Esophagus (tissue), 2 donors: ENCODE measurements around the gene PCBP3. TPM values are rescaled to one million over a fixed set of nuclear protein-coding genes. Genes with fewer than 3 reads are reported as not detected.
"Not testable (repeated sequence)": the region's sequence is repeated elsewhere in the genome, so short reads cannot be mapped to it uniquely, and the experiment has no call there.

ENCODE experiments used
- H3K27ac ChIP-seq, 2 donors: one replicate each; pipeline ENCODE4 v1.5.1; 2013; ENCODE audit warnings: low read depth in 2 of 2, mild to moderate bottlenecking in 2 of 2, inconsistent platforms in 1 of 2, low read length in 1 of 2, moderate library complexity in 1 of 2
- H3K27me3 ChIP-seq, 2 donors: one replicate each; pipeline ENCODE4 v1.6.1; 2013; ENCODE audit warnings: low read length in 2 of 2, control low read depth in 1 of 2, mild to moderate bottlenecking in 1 of 2; ENCODE audit not compliant: insufficient read depth in 2 of 2, control insufficient read depth in 1 of 2
- H3K36me3 ChIP-seq, 2 donors: one replicate each; pipeline ENCODE4 v1.6.1; 2013; ENCODE audit warnings: low read length in 1 of 2; ENCODE audit not compliant: control insufficient read depth in 2 of 2, insufficient read depth in 2 of 2
- H3K4me1 ChIP-seq, 2 donors: one replicate each; pipeline ENCODE4 v1.6.1; 2013; ENCODE audit warnings: low read length in 1 of 2; ENCODE audit not compliant: control insufficient read depth in 2 of 2, insufficient read depth in 2 of 2
- H3K4me3 ChIP-seq, 2 donors: one replicate each; pipeline ENCODE4 v1.5.1; 2013; ENCODE audit warnings: low read length in 2 of 2, mild to moderate bottlenecking in 2 of 2, low read depth in 1 of 2, moderate library complexity in 1 of 2
- H3K9me3 ChIP-seq, 2 donors: one replicate each; pipeline ENCODE4 v1.6.1; 2013; ENCODE audit warnings: mild to moderate bottlenecking in 2 of 2, low read depth in 1 of 2, low read length in 1 of 2, moderate library complexity in 1 of 2; ENCODE audit not compliant: control insufficient read depth in 2 of 2, insufficient read depth in 1 of 2
- WGBS, 2 donors: extraction: QIAGEN DNeasy Blood & Tissue Kit; methylation state at CpG; one replicate each; pipeline ENCODE4 v1.1.7; 2013; 5-methylcytosine and 5-hydroxymethylcytosine counted together
- polyA plus RNA-seq, 2 donors: library from polyadenylated mRNA; stranded (reverse); fragments of 200-250 nt; gene quantifications; one replicate each; pipeline ENCODE4 v1.2.3, GENCODE V29; 2013
- donor health status: healthy with polysubstance abuse.
- donor health status: Bipolar disorder and iron deficiency.

Gene PCBP3
- polyA plus RNA-seq, 2 donors = 0.24 to 0.67 TPM

DNA sequence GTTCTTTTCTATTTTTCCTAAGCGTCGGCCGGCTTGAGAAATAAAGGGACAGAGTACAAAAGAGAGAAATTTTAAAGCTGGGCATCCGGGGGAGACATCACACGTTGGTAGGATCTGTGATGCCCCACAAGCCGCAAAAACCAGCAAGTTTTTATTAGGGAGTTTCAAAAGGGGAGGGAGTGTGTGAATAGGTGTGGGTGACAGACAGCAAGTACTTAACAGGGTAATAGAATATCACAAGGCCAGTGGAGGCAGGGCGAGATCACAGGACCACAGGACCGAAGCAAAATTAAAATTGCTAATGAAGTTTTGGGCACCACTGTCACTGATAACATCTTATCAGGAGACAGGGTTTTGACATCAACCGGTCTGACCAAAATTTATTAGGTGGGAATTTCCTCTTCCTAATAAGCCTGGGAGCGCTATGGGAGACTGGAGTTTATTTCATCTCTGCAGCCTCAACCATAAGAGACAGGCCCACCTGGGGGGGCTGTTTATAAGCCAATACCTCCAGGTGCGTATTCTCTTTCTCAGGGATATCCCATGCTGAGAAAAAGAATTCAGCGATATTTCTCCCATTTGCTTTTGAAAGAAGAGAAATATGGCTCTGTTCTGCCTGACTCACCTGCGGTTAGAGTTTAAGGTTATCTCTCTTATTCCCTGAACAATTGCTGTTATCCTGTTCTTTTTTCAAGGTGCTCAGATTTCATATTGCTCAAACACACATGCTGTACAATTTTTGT is 332.3 kb downstream of the PCBP3 start:
- H3K4me3 ChIP-seq, H3K9me3 ChIP-seq, H3K27me3 ChIP-seq, H3K36me3 ChIP-seq: not testable (repeated sequence)
- 59 to 62% methylated on average over 12 to 13 of the region's 13 CpGs for WGBS, 2 donors
- H3K27ac ChIP-seq = peak overlapping the region in 1 of 2 donors; percentile 93
- peaks cover 0 to 18% of the 10 kb centered on the region in 2 donors for H3K4me1 ChIP-seq

DNA sequence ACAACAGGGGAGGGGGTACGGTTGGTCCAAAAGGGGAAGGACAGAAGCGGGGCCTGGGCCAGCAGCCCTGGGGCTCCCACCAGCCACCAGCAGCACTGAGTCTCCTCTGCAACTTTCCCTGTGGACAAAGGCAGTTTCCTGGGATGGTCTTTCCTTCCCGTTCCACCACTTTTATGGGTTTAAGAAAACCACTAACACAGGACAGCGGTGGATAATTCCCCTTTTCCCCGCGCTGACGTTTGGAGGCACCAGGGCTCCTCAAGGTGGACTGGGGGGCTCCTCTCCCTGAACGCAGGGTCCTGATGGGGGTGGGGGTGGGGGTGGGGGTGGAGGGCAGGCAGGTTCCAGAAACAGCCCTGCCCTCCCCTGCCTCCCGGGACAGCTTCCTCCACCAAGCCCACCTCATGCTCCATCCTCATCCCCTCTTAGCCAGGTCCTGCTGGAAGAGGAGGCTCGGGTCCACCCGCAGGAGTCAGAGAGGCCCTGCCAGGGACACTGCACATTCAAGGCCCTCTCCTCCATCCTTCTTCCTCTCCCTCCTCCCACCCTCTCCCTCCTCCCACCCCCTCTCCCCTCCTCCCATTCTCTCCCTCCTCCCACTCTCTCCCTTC is 333.3 kb downstream of the PCBP3 start:
- peaks cover 0 to 23% of the 10 kb centered on the region in 2 donors for H3K4me1 ChIP-seq

DNA sequence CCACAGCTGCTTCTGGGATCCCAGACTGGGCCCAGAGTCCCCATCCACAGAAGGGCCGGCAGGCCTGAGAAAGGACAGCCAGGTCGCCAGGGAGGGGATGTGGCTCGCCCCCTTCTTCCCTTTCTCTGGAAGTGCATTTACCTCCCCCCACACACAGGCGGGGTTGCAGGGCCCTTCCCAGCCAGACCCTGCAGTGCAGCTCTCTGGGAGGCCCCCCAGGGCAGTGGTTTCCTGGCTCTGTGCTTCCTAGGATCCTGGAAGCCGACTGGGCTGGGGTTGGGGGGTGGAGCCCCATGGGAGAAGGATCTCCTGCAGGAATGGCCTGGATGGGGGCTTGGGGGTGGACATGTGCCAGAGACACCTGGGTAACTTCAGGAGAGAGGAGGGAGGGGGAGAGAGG is 333.9 kb downstream of the PCBP3 start:
- Histone ChIP-seq H3K4me1 (peaks cover 0 to 25% of the 10 kb centered on the region in 2 donors), H3K36me3 (no peaks in the 10 kb centered on the region), H3K27me3 (peaks cover 0 to 9% of the 10 kb centered on the region in 2 donors), H3K27ac (peak overlapping the region; percentile 74 to 75), H3K4me3 (no peak overlapping the region), H3K9me3 (no peaks in the 10 kb centered on the region)
- WGBS, 2 donors = 35 to 43% methylated on average over 5 of the region's 5 CpGs

More for the DNA sequence above, 333.3 kb downstream of the PCBP3 start:
- peak overlapping the region; percentile 74 to 75 for H3K27ac ChIP-seq
- no peak overlapping the region for H3K4me3 ChIP-seq
- 45 to 63% methylated on average over 11 of the region's 11 CpGs for WGBS, 2 donors
- H3K36me3 ChIP-seq = no peaks in the 10 kb centered on the region
- H3K27me3 ChIP-seq = peaks cover 0 to 9% of the 10 kb centered on the region in 2 donors
- no peaks in the 10 kb centered on the region for H3K9me3 ChIP-seq

DNA sequence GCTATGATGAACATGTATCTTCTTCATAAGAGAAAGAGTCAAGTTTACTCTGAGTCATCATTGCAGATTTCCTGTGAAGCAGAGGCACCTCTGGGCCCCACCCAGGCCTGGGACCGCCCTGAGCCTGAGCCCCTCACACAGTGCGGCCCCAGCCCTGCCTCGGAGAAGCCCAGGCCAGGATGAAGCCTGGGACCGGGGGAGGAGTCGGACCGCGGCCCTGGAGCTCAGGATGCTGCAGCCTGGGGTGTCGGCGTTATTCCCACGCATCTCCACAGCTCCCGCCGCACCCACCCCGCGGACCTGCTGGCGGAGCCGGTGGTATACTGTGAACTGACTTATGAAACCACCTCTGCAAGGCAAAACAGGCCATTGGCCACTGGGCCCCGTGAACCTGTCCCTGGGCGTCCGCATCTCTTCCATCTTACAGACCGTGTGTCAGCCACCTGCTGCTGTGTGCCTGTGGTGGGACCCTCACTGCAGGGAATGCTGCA is 335.7 kb downstream of the PCBP3 start:
- Histone ChIP-seq H3K4me3 (no peak overlapping the region), H3K9me3 (no peaks in the 10 kb centered on the region), H3K27ac (peak overlapping the region; percentile 25 to 27), H3K27me3 (peaks cover 0 to 6% of the 10 kb centered on the region in 2 donors), H3K36me3 (no peaks in the 10 kb centered on the region), H3K4me1 (peaks cover 0 to 15% of the 10 kb centered on the region in 2 donors)
- 73 to 81% methylated on average over 20 of the region's 20 CpGs for WGBS, 2 donors

DNA sequence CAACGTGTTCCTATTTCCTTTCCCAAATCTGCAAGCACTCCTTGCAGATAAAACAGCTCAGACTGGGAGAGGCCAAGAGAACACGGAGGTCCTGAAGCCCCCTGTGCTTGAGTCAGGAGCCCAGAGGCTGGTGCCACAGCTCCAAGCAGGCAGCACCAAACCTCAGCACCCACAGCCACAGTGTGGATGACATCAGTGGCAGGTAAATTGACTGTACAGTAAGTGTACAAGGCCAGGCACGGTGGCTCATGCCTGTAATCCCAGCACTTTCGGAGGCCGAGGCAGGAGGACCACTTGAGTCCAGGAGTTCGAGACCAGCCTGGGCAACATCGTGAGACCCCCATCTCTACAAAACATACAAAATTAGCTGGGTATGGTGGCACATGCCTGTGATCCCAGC is 336.1 kb downstream of the PCBP3 start:
- no peaks in the 10 kb centered on the region for H3K36me3 ChIP-seq
- H3K27me3 ChIP-seq = peaks cover 0 to 3% of the 10 kb centered on the region in 2 donors
- WGBS, 2 donors = 73 to 83% methylated on average over 7 of the region's 7 CpGs
- no peaks in the 10 kb centered on the region for H3K9me3 ChIP-seq
- H3K27ac ChIP-seq = peak overlapping the region; percentile 25 to 26
- no peak overlapping the region for H3K4me3 ChIP-seq
- H3K4me1 ChIP-seq = peaks cover 0 to 12% of the 10 kb centered on the region in 2 donors

DNA sequence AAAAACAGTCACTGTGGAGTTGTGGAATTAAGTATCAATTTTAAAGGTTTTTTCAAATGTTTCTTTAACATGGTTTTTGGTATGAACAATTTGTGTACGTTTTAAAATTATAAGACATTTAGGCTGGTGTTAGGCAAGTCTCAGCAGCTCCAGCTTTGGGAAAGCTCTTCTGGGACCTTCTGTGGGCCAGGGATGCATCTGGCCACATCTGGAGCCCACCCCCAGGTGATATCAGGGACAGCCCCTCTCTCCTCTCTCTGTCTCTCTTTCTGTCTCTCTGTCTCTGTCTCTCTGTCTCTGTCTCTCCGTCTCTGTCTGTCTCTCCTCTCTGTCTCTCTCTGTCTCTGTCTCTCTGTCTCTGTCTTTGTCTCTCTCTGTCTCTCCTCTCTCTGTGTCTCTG is 336.7 kb downstream of the PCBP3 start:
- Histone ChIP-seq H3K4me1 (peaks cover 0 to 9% of the 10 kb centered on the region in 2 donors), H3K4me3 (no peak overlapping the region), H3K27me3 (no peaks in the 10 kb centered on the region), H3K9me3 (no peaks in the 10 kb centered on the region), H3K27ac (peak overlapping the region; percentile 76 to 83), H3K36me3 (no peaks in the 10 kb centered on the region)
- 54 to 60% methylated on average over 2 of the region's 2 CpGs for WGBS, 2 donors

DNA sequence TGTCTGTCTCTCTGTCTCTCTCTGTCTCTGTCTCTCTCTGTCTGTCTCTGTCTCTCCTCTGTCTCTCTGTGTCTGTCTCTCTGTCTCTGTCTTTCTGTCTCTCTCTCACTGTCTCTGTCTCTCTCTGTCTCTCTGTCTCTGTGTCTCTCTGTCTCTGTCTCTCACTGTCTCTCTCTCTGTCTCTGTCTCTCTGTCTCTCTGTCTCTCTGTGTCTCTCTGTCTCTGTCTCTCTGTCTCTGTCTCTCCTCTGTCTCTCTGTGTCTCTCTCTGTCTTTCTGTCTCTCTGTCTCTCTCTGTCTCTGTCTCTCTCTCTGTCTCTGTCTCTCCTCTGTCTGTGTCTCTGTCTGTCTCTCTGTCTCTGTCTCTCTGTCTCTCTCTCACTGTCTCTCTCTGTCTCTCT is 337.2 kb downstream of the PCBP3 start:
- Histone ChIP-seq H3K27ac (peak overlapping the region; percentile 76 to 83), H3K9me3 (no peaks in the 10 kb centered on the region), H3K36me3 (peaks cover 0 to 2% of the 10 kb centered on the region in 2 donors), H3K4me1 (peaks cover 0 to 9% of the 10 kb centered on the region in 2 donors), H3K4me3 (peak overlapping the region in 1 of 2 donors; percentile 17), H3K27me3 (no peaks in the 10 kb centered on the region)

DNA sequence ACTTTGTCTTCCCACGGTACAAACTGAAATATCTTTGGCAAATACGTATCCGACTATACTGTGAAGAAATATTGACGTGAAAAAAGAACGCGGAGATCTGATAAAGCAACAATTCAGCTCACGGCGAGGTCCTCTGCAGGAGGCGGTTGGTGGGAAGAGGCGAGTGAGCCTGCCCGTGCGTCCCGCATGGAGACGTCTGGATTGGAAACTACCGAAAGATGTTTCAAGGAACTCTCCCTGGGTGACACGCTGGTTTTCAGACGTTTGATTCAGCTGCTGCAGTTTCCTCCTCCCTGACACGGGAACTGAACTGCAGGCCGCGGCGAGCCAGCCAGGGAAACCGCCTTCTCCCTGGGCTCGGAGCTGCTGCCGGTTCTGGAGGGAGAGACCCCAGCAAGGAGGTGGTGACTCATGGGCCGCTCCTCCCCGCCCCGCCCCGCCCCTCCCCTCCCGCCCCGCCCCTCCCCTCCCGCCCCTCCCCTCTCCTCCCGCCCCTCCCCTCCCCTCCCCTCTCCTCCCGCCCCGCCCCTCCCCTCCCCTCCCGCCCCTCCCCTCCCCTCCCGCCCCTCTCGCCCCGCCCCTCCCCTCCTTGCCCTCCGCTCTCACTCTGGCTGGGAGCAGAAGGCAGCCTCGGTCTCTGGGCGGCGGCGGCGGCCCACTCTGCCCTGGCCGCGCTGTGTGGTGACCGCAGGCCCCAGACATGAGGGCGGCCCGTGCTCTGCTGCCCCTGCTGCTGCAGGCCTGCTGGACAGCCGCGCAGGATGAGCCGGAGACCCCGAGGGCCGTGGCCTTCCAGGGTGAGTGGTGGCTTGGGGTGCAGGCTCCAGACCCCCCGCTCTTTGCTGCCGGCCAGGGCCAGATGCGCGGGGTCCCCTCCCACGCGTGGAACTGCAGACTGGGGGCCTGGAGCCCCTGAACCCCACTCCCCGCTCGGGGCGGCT is 337.9 kb downstream of the PCBP3 start, which contains the start of gene COL6A1:
TSS of gene COL6A1 (plus strand) at position 620 of the 941 bp plus-strand sequence. CDS start at position 701, 81 bp downstream.
- no peaks in the 10 kb centered on the region for H3K9me3 ChIP-seq
- H3K27ac ChIP-seq = peak within 1 kb of the TSS; percentile 80 to 83
- no peaks in the 10 kb centered on the region for H3K27me3 ChIP-seq
- WGBS, 2 donors = 2% methylated on average over 35 to 50 of the region's 63 CpGs
- H3K36me3 ChIP-seq = peaks cover 0 to 3% of the 10 kb centered on the region in 2 donors
- peak within 1 kb of the TSS; percentile 46 to 63 for H3K4me3 ChIP-seq
- H3K4me1 ChIP-seq = peaks cover 0 to 9% of the 10 kb centered on the region in 2 donors
